HG02885 (cell line): Measurements from ENCODE around the gene RRP15.

Experiments used
- ATAC-seq: cut with Tn5 transposase; IDR thresholded peaks from one replicate; pipeline ENCODE4 v1.9.1; 2021; ENCODE audit warnings: mild to moderate bottlenecking; ENCODE audit not compliant: unreplicated experiment, poor library complexity

RRP15 gene

GRCh38 chr1:218382261-218382660 lies 97.2 kb downstream of the RRP15 start:
- ATAC-seq, result no peak

DNA sequence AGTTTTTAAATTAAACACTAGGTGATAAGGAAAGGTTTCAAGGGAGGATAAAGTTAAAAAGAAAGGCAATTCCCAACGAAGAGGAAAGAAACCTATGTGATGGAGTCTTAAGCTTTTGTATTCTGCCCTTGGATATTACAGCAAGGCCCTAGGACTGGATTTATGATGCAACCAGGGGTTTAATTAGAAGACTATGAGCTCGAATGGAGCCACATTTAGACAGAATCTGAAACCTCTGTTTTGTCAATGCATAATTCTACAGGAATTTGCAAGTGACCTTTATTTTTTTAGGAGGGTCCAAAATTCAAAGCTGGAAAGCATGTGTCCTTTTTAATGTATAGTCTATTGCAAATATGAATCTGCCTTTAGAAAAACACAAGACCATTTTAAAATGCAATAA lies 98.0 kb downstream of the RRP15 start:
- ATAC-seq, result no peak

- no peak for ATAC-seq
These were observed 98.6 kb downstream of the RRP15 start for GRCh38 chr1:218383681-218384080.

DNA sequence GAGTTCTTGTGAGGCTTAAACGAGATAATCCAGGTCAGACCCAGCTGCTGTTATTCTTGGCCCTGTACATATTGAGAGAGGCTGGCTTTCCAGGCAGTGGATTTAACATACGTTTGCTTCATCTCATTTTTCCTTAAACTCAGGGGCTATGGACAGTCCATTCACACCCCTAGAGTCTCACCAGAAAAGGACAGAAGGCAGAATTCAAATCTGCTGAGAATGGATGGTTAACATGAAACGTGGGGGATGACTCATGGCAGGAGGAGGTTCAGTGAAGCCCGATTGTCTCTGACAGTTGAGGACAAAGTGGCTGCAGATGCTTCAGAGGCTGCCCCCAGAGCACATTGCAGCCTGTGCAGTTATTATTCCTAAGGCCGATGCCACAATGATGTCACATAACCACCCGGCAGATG lies 99.5 kb downstream of the RRP15 start:
- ATAC-seq, result no peak
